ENCODE measurements around the gene TRIM25.
"Not testable (repeated sequence)": the region's sequence is repeated elsewhere in the genome, so short reads cannot be mapped to it uniquely, and the experiment has no call there.

The TRIM25 gene, protein sequence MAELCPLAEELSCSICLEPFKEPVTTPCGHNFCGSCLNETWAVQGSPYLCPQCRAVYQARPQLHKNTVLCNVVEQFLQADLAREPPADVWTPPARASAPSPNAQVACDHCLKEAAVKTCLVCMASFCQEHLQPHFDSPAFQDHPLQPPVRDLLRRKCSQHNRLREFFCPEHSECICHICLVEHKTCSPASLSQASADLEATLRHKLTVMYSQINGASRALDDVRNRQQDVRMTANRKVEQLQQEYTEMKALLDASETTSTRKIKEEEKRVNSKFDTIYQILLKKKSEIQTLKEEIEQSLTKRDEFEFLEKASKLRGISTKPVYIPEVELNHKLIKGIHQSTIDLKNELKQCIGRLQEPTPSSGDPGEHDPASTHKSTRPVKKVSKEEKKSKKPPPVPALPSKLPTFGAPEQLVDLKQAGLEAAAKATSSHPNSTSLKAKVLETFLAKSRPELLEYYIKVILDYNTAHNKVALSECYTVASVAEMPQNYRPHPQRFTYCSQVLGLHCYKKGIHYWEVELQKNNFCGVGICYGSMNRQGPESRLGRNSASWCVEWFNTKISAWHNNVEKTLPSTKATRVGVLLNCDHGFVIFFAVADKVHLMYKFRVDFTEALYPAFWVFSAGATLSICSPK

DNA sequence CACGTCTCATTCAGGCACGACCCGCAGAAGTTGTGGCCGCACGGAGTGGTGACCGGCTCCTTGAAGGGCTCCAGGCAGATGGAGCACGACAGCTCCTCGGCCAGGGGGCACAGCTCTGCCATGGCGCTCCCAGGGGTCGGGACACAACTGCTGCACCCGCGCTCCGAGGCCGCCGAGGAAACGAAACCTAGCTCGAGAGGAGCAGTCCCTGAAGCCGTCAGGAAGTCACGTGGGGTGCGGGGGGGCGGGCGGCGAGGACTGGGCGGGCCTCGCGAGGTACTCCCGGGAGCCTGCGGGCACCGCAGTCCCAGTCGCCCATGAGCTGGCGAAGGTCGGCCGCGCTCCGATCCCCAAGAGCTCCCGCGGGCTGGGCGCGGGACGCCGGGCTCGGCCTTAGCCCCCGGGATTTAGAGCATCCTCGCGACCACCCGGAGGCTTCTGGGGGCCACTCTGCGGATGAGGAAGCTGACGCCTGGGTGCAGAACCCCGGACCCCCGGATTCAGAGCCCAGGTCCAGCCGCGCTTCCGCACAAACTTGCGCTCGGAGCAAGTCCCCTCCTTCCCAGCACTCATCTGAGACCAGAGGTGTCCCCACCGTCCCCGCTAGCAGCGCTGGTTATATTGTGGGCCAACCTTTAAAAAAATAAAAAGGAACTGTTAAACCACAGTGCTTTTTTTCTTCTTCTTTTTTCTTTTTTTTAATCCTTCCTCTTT, at the start of gene TRIM25:
Gene TRIM25 (minus strand): TSS at position 183 of the 714 bp plus-strand sequence. CDS start 61 bp downstream, at position 122.
- DNase-seq (ENCODE audit: low spot score) = peak; percentile 92

DNA sequence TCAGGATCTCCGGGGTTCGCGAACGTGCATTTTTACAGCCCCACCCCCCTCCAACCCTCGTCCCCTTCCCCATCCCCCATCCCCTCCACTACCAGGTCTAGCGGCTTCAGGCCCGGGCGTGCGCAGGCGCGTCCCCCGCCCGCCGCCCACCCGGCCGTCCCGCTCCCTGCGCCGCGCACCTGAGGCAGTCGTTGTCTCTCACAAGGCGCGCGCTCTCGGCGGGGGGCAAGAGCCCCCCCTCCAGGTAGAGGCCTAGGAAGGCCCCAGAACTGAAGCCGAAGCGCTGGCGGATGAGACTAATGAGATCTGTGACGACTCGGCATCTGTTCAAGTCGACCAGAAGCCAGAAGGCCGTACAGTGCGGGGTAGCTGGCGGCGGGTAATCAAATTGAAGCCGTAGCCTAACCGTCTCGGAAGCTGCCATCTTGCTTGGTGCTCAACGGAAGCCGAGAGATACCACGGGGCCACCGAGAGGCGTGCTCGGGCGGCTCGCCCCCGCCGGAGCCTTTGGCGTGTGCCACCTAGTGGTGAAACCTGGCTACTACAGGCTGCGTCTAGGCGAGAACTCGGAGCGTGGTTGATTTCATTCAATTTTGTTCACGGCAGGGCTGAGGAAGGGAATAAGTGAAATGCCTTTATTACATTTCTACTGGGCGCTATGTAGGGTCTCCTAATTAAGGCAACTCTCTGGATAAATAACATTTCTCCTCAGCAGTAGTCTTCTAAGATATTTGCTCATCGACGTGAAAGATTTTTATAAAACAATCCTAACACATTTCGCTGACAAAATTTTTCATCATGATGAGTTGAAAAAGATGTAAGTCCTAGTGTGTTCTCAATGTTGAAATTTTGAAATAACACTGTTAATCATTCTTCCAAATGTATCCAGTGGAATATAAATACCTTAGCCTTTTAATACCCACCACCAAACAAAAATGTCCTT, 47.0 kb upstream of the TRIM25 start, which contains the start of gene COIL:
Gene COIL (minus strand): TSS at position 455 of the 943 bp plus-strand sequence. CDS start 31 bp downstream, at position 424.
- peak; percentile 89 for DNase-seq (ENCODE audit: low spot score)

DNA sequence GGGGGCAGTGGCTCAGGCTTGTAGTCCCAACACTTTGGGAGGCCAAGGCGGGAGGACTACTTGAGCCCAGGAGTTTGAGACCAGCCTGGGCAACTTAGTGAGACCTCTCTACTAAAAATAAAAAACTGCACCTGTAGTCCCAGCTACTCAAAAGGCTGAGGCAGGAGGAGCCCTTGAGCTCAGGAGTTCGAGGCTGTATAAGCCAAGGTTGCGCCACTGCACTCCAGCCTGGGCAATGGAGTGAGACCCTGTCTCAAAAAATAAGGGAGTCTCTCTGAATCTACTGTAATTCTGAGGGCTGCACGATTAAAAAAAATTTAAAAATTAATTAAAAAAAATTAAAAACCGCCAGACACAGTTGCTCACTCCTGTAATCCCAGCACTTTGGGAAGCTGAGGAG, 43.1 kb upstream of the TRIM25 start:
- DNase-seq (ENCODE audit: low spot score) = no peak

DNA sequence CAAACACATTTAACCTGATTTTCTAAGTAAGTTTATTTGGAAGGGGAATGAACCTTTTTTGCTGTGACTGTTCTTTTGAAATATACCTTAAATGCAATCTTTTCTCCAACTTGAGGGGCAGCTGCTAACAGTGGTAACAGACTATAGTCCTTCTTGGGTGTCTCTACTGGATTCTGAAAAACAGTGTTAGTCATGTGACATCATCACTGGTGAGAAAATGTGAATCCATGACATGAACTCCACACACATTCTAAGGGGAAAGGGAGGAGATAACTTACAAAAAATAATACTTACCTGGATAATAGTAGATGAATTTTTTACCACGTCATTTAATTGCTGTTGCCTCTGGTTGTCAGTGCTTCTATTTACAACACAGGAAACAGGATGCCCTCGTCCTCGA, 35.7 kb upstream of the TRIM25 start:
- DNase-seq (ENCODE audit: low spot score) = no peak

DNA sequence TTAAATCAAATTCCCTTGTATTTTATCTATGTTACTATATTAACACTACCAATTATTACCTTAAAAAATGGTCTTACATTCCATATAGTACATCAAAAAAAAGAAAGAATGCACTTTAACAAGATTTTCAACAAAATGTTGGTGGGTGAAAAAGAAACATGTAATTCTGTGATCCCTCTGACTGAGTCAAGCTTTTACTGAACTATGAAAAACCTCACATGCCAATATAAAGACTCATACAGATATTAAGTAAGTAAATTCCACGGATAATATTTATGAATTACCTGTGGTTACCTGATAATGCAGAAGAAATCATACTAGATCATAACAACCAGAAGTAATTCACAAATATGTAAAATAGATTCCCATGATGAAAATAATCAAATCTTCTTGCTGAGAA, 34.6 kb upstream of the TRIM25 start:
- no peak for DNase-seq (ENCODE audit: low spot score)

DNA sequence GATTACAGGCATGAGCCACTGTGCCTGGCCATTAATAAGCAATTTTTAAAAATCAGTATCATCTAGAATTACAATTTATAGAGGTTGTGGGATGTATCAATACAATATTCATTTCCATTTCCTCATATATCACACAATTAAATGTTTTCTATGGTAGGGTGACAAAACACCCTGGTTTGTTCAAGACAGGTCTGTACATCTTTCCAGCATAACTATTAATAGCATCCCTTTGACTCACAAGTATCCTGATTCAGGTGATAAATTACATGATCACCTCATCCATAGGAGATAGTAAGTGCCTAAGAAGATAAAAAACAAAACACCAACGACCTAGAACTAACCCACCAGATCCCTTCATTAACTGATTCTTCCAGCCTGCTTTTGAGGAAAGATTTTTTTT, 33.9 kb upstream of the TRIM25 start:
- no peak for DNase-seq (ENCODE audit: low spot score)

DNA sequence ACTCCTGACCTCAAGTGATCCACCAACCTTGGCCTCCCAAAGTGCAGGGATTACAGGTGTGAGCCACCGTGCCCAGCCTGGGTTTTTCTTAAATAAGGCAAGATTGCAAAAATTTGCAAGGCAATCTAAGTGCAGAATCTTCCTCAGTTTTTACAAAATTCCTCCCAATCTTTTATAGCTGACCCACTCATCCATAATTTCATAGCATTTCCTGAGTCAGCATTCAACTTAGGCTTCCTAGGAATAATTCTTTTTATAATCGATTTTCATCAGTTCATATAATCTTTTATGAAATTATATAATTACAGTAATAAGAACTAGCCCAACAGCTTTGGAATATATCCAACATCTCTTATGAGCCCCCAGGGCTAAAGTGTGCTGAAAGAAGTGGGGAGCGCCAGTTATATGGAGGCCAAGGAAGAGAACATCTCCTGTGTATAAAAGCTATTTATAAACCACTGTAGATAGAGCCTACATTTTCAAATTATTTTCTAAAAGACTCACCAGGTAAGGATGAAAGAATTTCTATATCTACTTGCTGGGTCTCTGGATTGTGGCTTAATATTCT, 32.2 kb upstream of the TRIM25 start:
- DNase-seq (ENCODE audit: low spot score) = no peak

DNA sequence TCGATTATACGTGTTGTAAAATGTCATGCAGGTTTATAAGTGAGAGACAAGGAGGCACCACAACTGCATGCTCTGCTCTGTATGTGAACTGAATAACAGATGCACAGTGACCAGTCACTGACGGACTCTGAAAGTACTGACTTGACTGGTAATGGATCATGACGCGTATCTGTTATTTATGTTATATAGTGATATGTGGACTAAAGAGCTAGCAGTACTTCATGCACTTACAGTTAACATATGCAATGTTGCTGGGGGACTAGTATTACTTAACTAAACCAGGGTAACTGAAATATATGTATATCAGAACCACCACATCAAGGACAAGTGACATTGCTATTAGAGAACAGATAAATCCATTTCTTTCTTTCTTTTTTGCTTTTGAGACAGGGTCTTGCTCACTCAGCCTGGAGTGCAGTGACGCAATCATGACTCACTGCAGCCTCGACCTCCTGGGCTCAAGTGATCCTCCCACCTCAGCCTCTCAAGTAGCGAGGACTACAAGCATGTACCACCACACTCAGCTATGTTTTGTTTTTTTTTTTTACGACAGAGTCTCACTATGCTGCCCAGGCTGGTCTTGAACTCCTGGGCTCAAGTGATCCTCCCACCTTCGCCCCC, 29.8 kb upstream of the TRIM25 start:
- DNase-seq (ENCODE audit: low spot score) = no peak

DNA sequence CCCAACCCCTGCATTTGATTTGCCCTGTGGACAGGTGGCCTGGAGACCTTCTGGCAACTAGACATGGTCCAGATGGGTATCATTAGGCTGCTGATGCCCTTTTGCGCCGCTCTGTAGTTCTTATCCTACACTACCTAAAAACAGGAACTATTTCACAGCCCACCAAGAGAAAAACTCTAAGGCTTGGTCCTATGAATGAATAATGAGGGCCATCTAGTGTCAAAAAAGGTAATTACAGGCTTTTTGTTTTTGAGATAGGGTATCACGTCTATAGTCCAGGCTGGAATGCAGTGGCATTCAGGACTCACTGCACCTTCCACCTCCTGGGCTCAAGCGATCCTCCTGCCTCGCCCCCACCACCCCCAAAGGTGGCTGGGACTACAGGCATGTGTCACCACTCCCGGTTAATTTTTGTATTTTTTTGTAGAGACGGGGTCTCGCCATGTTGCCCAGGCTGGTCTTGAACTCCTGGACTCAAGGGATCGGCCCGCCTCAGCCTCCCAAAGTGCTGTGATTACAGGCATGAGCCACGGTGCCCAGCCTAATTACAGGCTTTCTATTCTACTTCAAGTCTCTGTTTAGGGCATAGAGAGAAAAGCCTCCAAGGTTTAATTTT, 26.1 kb upstream of the TRIM25 start:
- DNase-seq (ENCODE audit: low spot score) = peak; percentile 55

DNA sequence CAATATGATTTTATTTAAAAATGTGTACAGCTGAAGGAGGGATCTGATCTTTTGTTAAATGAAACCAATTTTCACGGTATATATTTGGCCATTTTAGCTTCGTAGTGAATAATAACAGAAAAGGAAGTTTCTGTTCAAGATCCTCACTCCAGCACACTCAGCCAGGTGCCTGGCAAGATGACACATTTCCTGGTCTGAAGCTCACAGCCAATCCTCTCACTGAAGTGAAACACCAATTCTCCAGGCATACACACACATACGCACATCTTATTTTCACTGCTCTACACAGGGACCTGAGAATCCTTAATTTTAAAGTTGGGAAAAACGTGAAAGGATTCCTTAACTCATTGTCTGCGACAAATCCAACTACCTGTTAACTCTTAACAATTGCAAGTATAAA, 24.4 kb upstream of the TRIM25 start:
- DNase-seq (ENCODE audit: low spot score) = not testable (repeated sequence)

DNA sequence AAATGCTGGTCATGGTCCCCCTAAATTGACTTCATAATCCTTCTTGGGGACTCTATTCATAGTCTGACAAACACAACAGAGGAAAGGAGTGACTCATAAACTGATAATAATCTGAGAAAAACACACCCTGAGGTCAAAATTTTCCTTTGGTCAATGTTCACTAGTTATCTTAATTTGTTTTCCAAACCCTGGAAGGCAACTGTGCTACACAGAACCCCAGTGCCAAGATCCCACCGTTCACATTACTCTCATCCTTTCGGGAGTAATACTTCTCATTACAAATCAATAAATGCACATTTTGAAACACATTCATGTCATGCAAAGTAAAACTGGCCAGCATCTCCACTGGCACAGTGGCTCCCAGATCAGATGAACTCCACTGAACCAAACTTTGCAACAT, 23.8 kb upstream of the TRIM25 start:
- DNase-seq (ENCODE audit: low spot score) = no peak

DNA sequence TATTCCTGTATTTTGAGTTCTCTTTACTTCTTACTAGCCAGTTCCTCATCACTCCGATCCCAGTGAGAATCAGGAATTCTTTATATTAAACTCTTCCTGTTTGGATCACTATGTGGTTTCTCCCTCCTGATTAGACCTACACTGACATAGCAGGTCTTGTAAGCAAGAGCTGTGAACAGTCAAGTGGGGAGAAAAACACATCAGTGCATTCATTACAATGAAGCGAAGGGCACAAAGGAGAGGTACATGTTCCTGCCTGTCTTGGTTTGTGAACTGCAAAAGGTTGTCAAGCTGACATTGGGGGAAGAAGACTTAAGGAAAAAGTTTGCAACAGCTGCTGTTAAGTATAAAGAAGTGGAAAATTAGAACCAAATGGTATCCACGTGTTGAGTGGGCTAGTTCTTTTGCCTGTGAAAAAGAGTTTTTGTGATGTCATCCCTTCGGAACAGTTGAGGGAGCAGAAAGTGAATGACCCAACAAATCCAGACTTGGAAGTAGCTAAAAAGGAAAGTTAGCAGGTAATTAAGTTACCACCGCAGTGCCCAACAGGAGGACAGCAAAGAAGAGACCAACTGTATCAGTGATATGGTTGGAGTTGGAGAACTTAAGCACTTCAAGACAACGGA, 23.0 kb upstream of the TRIM25 start:
- DNase-seq (ENCODE audit: low spot score) = no peak

DNA sequence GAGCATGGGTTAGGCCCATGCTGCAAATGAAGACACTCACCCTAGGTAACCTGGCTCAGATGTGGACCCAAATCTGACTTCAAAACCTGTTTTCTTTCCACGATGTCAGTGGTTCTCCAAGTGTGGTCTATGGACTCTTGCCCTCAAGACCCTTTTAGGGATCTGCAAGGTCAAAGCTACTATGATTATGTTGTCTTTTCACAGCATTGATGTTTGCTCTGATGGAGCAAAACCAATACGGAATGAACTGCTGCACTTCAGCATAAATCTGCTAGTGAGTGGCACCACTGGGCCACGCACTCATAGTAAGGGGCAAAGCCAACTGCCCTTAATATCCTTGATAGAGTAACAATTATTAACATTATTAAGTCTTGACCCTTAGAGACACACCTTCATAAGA, 21.6 kb upstream of the TRIM25 start:
- DNase-seq (ENCODE audit: low spot score) = no peak

DNA sequence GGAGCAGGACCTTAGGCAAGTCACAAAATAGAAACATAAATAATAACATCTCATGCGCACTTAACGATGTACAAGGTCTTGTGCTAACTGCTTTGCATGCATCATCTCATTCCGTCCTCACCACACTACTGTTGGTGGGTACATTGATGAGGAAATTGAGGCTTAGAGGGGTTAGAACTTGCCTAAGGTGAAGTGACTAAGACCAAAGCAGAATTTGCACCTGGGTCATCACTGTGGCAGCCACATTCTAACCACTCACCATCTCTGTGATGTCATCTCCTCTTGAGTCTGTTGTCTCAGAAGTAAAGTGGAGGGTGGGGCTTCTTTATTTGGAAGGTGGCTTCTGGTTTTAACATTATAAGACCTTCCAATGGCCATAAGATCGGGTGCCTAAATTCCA, 20.4 kb upstream of the TRIM25 start:
- no peak for DNase-seq (ENCODE audit: low spot score)

DNA sequence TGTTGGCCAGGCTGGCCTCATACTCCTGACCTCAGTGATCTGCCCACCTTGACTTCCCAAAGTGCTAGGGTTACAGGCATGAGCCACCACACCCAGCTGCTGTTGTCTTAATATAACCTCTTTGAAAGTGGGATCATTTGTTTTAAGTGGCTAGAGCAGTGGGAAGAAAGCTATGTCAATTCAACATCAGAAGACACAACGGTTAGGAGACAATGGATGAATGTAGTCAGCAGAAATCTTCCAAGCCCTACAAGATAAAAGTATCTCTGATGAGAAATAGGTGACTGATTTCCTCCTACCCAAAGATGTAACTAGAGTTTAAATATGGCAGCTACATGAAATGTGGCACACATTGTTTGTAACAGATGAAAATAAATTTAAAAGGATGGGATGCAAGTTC, 20.0 kb upstream of the TRIM25 start:
- DNase-seq (ENCODE audit: low spot score) = no peak

DNA sequence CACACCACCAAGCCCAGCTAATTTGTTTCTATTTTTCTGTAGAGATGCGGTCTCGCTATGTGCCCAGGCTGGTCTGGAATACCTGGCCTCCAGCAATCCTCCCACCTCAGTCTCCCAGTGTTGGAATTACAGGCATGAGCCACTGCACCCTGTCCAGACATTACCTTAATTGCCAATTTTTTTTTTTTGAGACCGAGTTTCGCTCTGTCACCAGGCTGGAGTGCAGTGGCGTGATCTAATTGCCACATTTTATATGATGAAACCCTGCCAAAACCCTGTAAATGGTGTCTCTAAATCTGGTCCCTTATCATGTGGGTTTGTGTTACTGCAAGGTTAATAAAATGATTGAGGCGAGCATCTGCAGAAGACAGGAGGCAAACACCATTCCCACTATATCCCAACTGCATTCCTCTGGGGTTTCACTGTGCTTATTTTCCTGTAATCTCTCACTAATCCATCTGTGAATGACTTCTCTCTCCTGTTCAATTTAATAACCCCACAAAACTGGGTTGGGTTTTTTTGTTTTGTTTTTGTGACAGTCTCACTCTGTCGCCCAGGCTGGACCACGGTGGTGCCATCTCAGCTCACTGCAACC, 19.4 kb upstream of the TRIM25 start:
- no peak for DNase-seq (ENCODE audit: low spot score)

DNA sequence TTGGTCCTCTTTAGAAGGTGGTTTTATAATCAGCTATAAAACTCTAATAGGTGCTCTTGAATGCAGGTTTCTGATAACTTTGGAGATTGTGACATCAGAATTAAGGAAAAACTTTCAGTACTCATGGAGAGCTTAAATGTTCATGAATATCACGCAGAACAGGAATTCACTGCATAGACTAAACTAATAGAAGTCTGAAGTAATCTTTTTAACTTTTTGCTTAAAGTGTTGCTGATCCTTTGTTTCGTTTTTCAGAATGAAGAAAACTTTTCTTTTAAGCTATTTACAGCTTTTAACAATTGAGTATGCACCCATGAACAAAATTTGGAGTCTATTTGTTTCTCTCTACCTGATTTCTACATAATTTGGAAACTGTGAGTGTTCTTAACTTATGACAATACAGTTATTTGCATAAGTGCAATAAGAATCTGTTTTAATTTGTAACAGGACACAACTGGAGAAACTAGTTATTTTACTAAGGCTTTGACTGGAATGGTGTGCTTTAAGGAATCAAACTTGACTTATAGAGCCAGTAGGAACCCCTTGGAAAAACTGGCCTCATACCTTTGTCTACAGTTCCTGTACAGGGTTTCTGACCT, 17.0 kb upstream of the TRIM25 start:
- no peak for DNase-seq (ENCODE audit: low spot score)

DNA sequence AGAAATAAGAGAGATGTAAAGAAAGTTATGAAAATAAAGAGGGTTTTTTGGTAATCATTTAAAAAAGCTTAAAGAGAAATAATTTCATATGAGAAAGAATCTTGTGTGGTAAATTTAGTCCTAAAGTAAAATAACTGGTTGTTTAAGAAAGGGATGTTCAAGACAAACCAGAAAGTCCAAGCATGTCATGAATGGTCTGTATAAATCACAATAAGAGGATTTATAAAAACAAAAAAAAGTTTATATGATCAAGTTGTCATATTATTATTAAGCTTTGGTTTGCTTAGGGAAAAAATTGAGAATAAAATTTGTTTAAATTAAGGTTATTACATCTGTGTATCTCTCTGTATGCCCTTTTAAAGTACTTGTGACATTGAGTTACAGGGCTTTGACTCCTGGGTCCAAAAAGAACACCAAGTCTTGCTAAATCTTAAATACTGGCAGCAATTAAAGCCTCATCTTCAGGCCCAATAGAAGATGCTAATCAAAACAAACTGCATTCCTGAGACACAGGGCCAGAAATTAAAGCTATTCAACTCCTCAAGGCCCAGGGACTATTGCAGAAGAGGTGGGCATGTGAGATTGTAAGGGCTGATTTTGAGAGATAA, 15.6 kb upstream of the TRIM25 start:
- DNase-seq (ENCODE audit: low spot score) = no peak

DNA sequence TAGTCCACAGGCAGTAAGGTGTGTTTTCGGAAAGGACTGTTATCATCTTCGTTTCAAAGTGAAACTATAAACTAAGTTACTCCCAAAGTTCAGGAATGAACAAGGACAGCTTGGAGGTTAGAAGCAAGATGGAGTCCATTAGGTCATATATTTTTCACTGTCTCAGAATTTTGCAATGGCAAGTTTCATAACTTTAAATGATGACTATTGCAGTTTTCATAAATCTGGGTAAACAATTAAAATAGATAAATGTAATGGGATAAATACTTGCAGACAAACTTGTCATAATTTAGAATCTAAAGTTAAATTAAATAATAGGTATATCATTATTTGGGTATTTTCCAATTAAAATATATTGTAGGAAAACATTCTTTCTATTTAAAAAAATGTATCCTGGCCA, 14.7 kb upstream of the TRIM25 start:
- DNase-seq (ENCODE audit: low spot score) = no peak

Data from COLO829 (cell line).